Liver (tissue), 9 donors: Measurements from ENCODE around the gene ID3. TPM values are rescaled to one million over a fixed set of nuclear protein-coding genes. Genes with fewer than 3 reads are reported as not detected.

Source experiments
- DNase-seq: peaks from one replicate; pipeline ENCODE4 v3.0.0-alpha.2; 2017; ENCODE audit warnings: low spot score
- H3K27ac ChIP-seq, 2 donors: one replicate each; pipeline ENCODE4 v1.7.0; 2013; ENCODE audit warnings: inconsistent platforms in 2 of 2, low read length in 2 of 2, control low read depth in 1 of 2, low read depth in 1 of 2, mild to moderate bottlenecking in 1 of 2
- H3K27me3 ChIP-seq, 4 donors: one replicate each; pipeline versions ENCODE4 v1.6.1 to v1.7.0; 2013; ENCODE audit warnings: low read length in 3 of 4, inconsistent platforms in 1 of 4, mild to moderate bottlenecking in 1 of 4, moderate library complexity in 1 of 4; ENCODE audit not compliant: control insufficient read depth in 4 of 4, insufficient read depth in 4 of 4
- H3K36me3 ChIP-seq, 4 donors: one replicate each; pipeline versions ENCODE4 v1.6.1 to v1.7.0; 2013; ENCODE audit warnings: low read length in 3 of 4, mild to moderate bottlenecking in 3 of 4, low read depth in 1 of 4, moderate library complexity in 1 of 4; ENCODE audit not compliant: control insufficient read depth in 4 of 4, insufficient read depth in 3 of 4
- H3K4me1 ChIP-seq, 4 donors: one replicate each; pipeline versions ENCODE4 v1.6.1 to v1.7.0; 2013; ENCODE audit warnings: low read length in 3 of 4, mild to moderate bottlenecking in 3 of 4, moderate library complexity in 1 of 4; ENCODE audit not compliant: control insufficient read depth in 4 of 4, insufficient read depth in 4 of 4
- H3K4me3 ChIP-seq, 3 donors: one replicate each; pipeline versions ENCODE4 v1.6.1 to v1.7.0; 2013; ENCODE audit warnings: low read length in 3 of 3, control low read depth in 1 of 3, low read depth in 1 of 3, mild to moderate bottlenecking in 1 of 3
- H3K9ac ChIP-seq, 2 donors: one replicate each; pipeline ENCODE4 v1.7.0; 2013; ENCODE audit warnings: low read length in 2 of 2, mild to moderate bottlenecking in 2 of 2, moderate library complexity in 2 of 2, control low read depth in 1 of 2, low read depth in 1 of 2
- H3K9me3 ChIP-seq, 4 donors: one replicate each; pipeline versions ENCODE4 v1.6.1 to v1.7.0; 2013; ENCODE audit warnings: low read length in 3 of 4; ENCODE audit not compliant: control insufficient read depth in 4 of 4
- EGR1 ChIP-seq, 2 donors: IDR thresholded peaks; 2 replicates each; pipeline ENCODE4 v1.6.1; 2016 to 2018; ENCODE audit warnings: antibody characterized with exemption in 2 of 2, low read depth in 2 of 2
- FOXA1 ChIP-seq: IDR thresholded peaks from 2 replicates; pipeline ENCODE4 v1.6.1; 2016; ENCODE audit warnings: antibody characterized with exemption
- GABPA ChIP-seq, 2 donors: IDR thresholded peaks in 1 of 2; conservative IDR thresholded peaks in 1 of 2; 2 replicates each; pipeline ENCODE4 v1.6.1; 2016; ENCODE audit warnings: antibody characterized with exemption in 2 of 2, mild to moderate bottlenecking in 1 of 2, moderate library complexity in 1 of 2
- HNF4A ChIP-seq, 2 donors: conservative IDR thresholded peaks; 2 replicates each; pipeline ENCODE4 v1.6.1; 2016; ENCODE audit warnings: antibody characterized with exemption in 2 of 2, mild to moderate bottlenecking in 2 of 2
- JUND ChIP-seq, 2 donors: IDR thresholded peaks; 2 replicates each; pipeline ENCODE4 v1.6.1; 2016; ENCODE audit warnings: antibody characterized with exemption in 2 of 2
- NR2F2 ChIP-seq: IDR thresholded peaks from 2 replicates; pipeline ENCODE4 v1.6.1; 2016; ENCODE audit warnings: antibody characterized with exemption
- RAD21 ChIP-seq, 2 donors: IDR thresholded peaks; 2 replicates each; pipeline ENCODE4 v1.6.1; 2016; ENCODE audit warnings: antibody characterized with exemption in 2 of 2, mild to moderate bottlenecking in 2 of 2
- RXRA ChIP-seq, 2 donors: IDR thresholded peaks; 2 replicates each; pipeline ENCODE4 v1.6.1; 2017 to 2018; ENCODE audit warnings: antibody characterized with exemption in 2 of 2, mild to moderate bottlenecking in 1 of 2
- SP1 ChIP-seq: IDR thresholded peaks from 2 replicates; pipeline ENCODE4 v1.6.1; 2018; ENCODE audit warnings: antibody characterized with exemption, mild to moderate bottlenecking
- TAF1 ChIP-seq: conservative IDR thresholded peaks from 2 replicates; pipeline ENCODE4 v1.6.1; 2016; ENCODE audit warnings: antibody characterized with exemption, mild to moderate bottlenecking
- YY1 ChIP-seq: IDR thresholded peaks from 2 replicates; pipeline ENCODE4 v1.6.1; 2016; ENCODE audit warnings: antibody characterized with exemption, mild to moderate bottlenecking
- WGBS: extraction: QIAGEN DNeasy Blood & Tissue Kit; methylation state at CpG from one replicate; pipeline ENCODE4 v1.1.7; 2013; 5-methylcytosine and 5-hydroxymethylcytosine counted together
- polyA plus RNA-seq, 2 donors: library from polyadenylated mRNA; stranded (reverse) in 1 of 2; unstranded in 1 of 2; fragments of 200-250 nt in 1 of 2; fragments of >200 nt in 1 of 2; fragmentation: Nextera tagmentation in 1 of 2; extraction: Ambion mirVana in 1 of 2; gene quantifications; one replicate each; pipeline versions ENCODE4 v1.2.1 to v1.2.3, GENCODE V29; 2013 to 2015
- total RNA-seq, 2 donors: library from RNA; depleted of rRNA; stranded (reverse); fragments of >200 nt; gene quantifications; one replicate each; pipeline ENCODE4 v1.2.3, GENCODE V29; 2014
- TF ChIP-seq, protein P1 (sequence below): fragments of 150-350 bp; IDR thresholded peaks from 2 replicates; pipeline ENCODE4 v1.5.1; 2017; ENCODE audit warnings: improper control_type of control experiment, low read depth, low read length; ENCODE audit not compliant: missing input control
- TF ChIP-seq, protein P2 (sequence below): IDR thresholded peaks from 2 replicates; pipeline ENCODE4 v1.6.1; 2016; ENCODE audit warnings: antibody characterized with exemption, mild to moderate bottlenecking
- TF ChIP-seq, protein P3 (sequence below): IDR thresholded peaks from 2 replicates; pipeline ENCODE4 v1.6.1; 2016; ENCODE audit warnings: antibody characterized with exemption
- TF ChIP-seq, protein P4 (sequence below): IDR thresholded peaks from 2 replicates; pipeline ENCODE4 v1.6.1; 2016; ENCODE audit warnings: antibody characterized with exemption
- TF ChIP-seq, protein P5 (sequence below): IDR thresholded peaks from 2 replicates; pipeline ENCODE4 v1.6.1; 2016; ENCODE audit warnings: antibody characterized with exemption
- donor health status: healthy.
- donor health status: healthy.
- donor health status: healthy.
- donor health status: healthy.
- donor health status: healthy.

Gene ID3
- total and polyA plus RNA-seq, 4 donors: 21.6 to 42.6 (median 37.9) TPM

DNA sequence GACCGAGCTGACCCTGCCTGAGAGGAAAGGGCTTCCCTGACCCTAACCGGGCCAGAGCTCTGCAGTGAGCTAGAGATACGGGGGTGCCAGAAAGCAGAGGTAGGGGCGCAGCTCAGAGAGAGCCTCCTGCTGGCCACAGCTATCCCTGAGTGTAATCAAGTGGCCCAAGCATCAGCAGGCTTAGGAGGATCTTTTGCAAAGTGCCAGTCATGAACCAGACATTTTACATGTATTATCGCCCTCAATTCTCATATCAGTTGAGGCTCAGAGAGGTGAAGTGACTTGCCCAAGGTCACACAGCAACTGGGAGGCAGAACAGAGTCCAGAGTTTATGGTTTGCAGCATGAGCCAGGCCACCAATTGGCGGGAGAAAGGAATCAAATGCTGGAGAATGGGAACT, 7.0 kb upstream of the ID3 start:
- H3K4me1 ChIP-seq: peaks cover 0 to 11% (median 5%) of the 10 kb centered on the region in 4 donors
- DNase-seq: no peak
- no peaks in the 10 kb centered on the region for H3K36me3 ChIP-seq
- H3K27me3 ChIP-seq: peaks cover 0 to 4% (median 2%) of the 10 kb centered on the region in 4 donors
- H3K4me3 ChIP-seq: no peak overlapping the region
- peak overlapping the region in 1 of 2 donors; percentile 20 for H3K27ac ChIP-seq
- 81% methylated on average over 6 of the region's 6 CpGs for WGBS
- no peak for TF ChIP-seq NR2F2
- no peak for TF ChIP-seq RAD21 (IDR thresholded peaks at IDR 0.05)
- no peak for TF ChIP-seq RXRA (IDR thresholded peaks at IDR 0.05)
- no peak for TF ChIP-seq GABPA (IDR thresholded peaks at IDR 0.05 in 1 of 2, conservative IDR thresholded peaks at IDR 0.05 in 1 of 2)
- TF ChIP-seq YY1: no peak
- TF ChIP-seq, protein P1, sequence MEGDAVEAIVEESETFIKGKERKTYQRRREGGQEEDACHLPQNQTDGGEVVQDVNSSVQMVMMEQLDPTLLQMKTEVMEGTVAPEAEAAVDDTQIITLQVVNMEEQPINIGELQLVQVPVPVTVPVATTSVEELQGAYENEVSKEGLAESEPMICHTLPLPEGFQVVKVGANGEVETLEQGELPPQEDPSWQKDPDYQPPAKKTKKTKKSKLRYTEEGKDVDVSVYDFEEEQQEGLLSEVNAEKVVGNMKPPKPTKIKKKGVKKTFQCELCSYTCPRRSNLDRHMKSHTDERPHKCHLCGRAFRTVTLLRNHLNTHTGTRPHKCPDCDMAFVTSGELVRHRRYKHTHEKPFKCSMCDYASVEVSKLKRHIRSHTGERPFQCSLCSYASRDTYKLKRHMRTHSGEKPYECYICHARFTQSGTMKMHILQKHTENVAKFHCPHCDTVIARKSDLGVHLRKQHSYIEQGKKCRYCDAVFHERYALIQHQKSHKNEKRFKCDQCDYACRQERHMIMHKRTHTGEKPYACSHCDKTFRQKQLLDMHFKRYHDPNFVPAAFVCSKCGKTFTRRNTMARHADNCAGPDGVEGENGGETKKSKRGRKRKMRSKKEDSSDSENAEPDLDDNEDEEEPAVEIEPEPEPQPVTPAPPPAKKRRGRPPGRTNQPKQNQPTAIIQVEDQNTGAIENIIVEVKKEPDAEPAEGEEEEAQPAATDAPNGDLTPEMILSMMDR: no peak
- no peak for TF ChIP-seq JUND (IDR thresholded peaks at IDR 0.05)
- TF ChIP-seq, protein P2, sequence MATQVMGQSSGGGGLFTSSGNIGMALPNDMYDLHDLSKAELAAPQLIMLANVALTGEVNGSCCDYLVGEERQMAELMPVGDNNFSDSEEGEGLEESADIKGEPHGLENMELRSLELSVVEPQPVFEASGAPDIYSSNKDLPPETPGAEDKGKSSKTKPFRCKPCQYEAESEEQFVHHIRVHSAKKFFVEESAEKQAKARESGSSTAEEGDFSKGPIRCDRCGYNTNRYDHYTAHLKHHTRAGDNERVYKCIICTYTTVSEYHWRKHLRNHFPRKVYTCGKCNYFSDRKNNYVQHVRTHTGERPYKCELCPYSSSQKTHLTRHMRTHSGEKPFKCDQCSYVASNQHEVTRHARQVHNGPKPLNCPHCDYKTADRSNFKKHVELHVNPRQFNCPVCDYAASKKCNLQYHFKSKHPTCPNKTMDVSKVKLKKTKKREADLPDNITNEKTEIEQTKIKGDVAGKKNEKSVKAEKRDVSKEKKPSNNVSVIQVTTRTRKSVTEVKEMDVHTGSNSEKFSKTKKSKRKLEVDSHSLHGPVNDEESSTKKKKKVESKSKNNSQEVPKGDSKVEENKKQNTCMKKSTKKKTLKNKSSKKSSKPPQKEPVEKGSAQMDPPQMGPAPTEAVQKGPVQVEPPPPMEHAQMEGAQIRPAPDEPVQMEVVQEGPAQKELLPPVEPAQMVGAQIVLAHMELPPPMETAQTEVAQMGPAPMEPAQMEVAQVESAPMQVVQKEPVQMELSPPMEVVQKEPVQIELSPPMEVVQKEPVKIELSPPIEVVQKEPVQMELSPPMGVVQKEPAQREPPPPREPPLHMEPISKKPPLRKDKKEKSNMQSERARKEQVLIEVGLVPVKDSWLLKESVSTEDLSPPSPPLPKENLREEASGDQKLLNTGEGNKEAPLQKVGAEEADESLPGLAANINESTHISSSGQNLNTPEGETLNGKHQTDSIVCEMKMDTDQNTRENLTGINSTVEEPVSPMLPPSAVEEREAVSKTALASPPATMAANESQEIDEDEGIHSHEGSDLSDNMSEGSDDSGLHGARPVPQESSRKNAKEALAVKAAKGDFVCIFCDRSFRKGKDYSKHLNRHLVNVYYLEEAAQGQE: no peak
- TF ChIP-seq SP1: no peak
- no peak for TF ChIP-seq TAF1
- TF ChIP-seq, protein P3, sequence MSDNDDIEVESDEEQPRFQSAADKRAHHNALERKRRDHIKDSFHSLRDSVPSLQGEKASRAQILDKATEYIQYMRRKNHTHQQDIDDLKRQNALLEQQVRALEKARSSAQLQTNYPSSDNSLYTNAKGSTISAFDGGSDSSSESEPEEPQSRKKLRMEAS: no peak
- TF ChIP-seq HNF4A (conservative IDR thresholded peaks at IDR 0.05): no peak
- no peak for TF ChIP-seq FOXA1
- TF ChIP-seq, protein P4, sequence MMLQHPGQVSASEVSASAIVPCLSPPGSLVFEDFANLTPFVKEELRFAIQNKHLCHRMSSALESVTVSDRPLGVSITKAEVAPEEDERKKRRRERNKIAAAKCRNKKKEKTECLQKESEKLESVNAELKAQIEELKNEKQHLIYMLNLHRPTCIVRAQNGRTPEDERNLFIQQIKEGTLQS: no peak
- H3K9ac ChIP-seq: no peak overlapping the region
- no peaks in the 10 kb centered on the region for H3K9me3 ChIP-seq

DNA sequence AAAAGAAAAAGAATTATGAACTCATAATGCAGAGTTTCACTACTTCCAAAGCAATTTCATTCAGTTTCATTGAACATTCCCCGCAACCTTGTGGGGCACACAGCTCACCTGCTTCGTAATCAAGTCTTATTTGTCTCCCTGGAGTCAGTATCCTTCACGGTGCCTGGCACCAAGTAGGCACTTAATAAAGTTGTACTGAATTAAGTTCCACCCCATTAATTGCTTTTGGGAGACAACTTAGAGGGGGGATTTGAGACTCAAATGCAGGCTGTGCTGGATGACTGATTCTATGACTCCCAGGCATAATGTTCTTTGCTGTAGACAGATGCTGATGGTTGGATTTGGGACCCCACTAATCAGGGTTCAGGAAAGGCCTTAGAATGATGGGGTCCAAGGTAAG, 6.5 kb upstream of the ID3 start:
- no peak overlapping the region for H3K27ac ChIP-seq
- no peaks in the 10 kb centered on the region for H3K36me3 ChIP-seq
- WGBS: 96% methylated on average over 3 of the region's 3 CpGs
- peaks cover 0 to 12% (median 5%) of the 10 kb centered on the region in 4 donors for H3K4me1 ChIP-seq
- no peak overlapping the region for H3K9ac ChIP-seq
- H3K27me3 ChIP-seq: peaks cover 0 to 4% (median 2%) of the 10 kb centered on the region in 4 donors
- H3K9me3 ChIP-seq: no peaks in the 10 kb centered on the region
- H3K4me3 ChIP-seq: no peak overlapping the region
- DNase-seq: no peak
- TF ChIP-seq TAF1 (no peak), RAD21 (IDR thresholded peaks at IDR 0.05) (no peak), JUND (IDR thresholded peaks at IDR 0.05) (no peak), EGR1 (IDR thresholded peaks at IDR 0.05; ENCODE audit: low read depth in 2 of 2) (no peak), SP1 (no peak), FOXA1 (no peak), YY1 (no peak), HNF4A (conservative IDR thresholded peaks at IDR 0.05) (no peak), NR2F2 (no peak)
- TF ChIP-seq, protein P5, sequence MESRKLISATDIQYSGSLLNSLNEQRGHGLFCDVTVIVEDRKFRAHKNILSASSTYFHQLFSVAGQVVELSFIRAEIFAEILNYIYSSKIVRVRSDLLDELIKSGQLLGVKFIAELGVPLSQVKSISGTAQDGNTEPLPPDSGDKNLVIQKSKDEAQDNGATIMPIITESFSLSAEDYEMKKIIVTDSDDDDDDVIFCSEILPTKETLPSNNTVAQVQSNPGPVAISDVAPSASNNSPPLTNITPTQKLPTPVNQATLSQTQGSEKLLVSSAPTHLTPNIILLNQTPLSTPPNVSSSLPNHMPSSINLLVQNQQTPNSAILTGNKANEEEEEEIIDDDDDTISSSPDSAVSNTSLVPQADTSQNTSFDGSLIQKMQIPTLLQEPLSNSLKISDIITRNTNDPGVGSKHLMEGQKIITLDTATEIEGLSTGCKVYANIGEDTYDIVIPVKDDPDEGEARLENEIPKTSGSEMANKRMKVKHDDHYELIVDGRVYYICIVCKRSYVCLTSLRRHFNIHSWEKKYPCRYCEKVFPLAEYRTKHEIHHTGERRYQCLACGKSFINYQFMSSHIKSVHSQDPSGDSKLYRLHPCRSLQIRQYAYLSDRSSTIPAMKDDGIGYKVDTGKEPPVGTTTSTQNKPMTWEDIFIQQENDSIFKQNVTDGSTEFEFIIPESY: no peak
- TF ChIP-seq, protein P1: no peak
- TF ChIP-seq, protein P3: no peak
- TF ChIP-seq, protein P2: no peak
- TF ChIP-seq, protein P4: no peak
